ENCODE data around the gene OXLD1. TPM values are rescaled to one million over a fixed set of nuclear protein-coding genes. Genes with fewer than 3 reads are reported as not detected.
"Not testable (repeated sequence)": the region's sequence is repeated elsewhere in the genome, so short reads cannot be mapped to it uniquely, and the experiment has no call there.

Gene OXLD1
- total and polyA plus RNA-seq, 7 donors: 15.5 to 44.9 (median 23.6) TPM

DNA sequence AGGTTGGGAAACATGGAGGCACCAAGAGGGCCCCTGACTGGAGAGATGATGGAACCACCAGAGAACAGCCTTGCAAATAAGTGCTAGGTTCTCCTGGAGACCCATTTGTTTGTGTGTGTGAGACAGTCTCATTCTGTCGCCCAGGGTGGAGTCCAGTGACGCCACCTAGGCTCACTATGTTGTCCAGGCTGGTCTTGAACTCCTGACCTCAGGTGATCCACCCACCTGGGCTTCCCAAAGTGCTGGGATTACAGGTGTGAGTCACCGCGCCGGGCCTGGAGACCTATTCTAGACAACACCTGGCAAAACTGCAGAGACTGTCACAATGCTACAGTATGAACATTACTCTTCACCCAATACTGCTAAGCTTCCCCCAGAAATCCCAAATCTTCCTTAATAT, 31.0 kb downstream of the OXLD1 start:
- peaks cover 46% of the 10 kb centered on the region for H3K4me1 ChIP-seq
- 75 to 82% (median 78%) methylated on average over 5 of the region's 5 CpGs for WGBS, 3 donors
- DNase-seq (no peak), ATAC-seq (peak; percentile 12 to 29 (median 21))
- TF ChIP-seq, protein P1, sequence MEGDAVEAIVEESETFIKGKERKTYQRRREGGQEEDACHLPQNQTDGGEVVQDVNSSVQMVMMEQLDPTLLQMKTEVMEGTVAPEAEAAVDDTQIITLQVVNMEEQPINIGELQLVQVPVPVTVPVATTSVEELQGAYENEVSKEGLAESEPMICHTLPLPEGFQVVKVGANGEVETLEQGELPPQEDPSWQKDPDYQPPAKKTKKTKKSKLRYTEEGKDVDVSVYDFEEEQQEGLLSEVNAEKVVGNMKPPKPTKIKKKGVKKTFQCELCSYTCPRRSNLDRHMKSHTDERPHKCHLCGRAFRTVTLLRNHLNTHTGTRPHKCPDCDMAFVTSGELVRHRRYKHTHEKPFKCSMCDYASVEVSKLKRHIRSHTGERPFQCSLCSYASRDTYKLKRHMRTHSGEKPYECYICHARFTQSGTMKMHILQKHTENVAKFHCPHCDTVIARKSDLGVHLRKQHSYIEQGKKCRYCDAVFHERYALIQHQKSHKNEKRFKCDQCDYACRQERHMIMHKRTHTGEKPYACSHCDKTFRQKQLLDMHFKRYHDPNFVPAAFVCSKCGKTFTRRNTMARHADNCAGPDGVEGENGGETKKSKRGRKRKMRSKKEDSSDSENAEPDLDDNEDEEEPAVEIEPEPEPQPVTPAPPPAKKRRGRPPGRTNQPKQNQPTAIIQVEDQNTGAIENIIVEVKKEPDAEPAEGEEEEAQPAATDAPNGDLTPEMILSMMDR (IDR thresholded peaks at IDR 0.05): no peak
- peaks cover 0 to 31% of the 10 kb centered on the region in 2 donors for H3K36me3 ChIP-seq (ENCODE audit: insufficient read depth in 1 of 2, low read depth in 1 of 2)
- H3K9me3 ChIP-seq: no peaks in the 10 kb centered on the region
- intact Hi-C loops (cut with DNase I): loop anchor here in 1 of 2 donors (5.0 kb wide), 1 partner anchor 47 kb away; the partner anchor contains the start of genes ARL16 and HGS
- H3K27ac ChIP-seq: peak overlapping the region; percentile 95
- H3K27me3 ChIP-seq (ENCODE audit: insufficient read depth in 3 of 3, low read length in 2 of 3): no peaks in the 10 kb centered on the region
- peak overlapping the region; percentile 94 for H3K4me3 ChIP-seq

DNA sequence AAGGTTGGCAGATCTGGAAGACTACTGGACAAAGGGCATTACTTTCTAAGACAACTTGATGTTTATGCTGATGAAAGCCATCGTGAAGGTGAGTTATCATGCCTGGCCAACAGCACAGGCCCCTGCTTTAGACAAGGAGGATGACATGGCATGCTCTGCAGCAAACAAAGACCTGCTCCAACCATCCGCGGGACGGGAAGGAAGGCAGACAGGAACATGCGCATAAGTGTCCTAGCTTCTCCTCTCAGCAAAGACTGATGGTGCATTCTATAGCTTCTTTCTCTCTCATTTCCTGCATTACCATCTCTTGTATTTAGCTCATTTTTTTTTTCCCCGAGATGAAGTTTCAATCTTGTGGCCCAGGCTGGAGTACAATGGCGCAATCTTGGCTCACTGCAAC, 34.9 kb downstream of the OXLD1 start:
- DNase-seq: no peak

DNA sequence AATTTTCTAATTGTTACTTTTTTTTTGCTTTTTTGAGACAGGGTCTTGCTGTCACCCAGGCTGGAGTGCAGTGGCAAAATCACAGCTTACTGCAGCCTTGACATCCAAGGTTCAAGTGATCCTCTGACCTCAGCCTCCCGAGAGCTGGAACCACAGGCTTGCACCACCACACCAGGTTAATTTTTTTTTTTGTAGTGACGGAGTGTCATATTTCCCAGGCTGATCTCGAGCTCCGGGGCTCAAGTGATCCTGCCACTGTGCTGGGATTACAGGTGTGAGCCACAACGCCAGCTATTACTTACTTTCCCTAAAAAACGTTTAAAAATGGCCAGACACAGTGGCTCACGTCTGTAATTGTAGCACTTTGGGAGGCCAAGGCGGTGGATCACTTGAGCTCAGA, 36.1 kb downstream of the OXLD1 start:
- Histone ChIP-seq H3K4me3 (no peak overlapping the region), H3K27me3 (ENCODE audit: insufficient read depth in 3 of 3, low read length in 2 of 3) (no peaks in the 10 kb centered on the region), H3K4me1 (peaks cover 36% of the 10 kb centered on the region), H3K27ac (peak overlapping the region; percentile 68), H3K36me3 (ENCODE audit: insufficient read depth in 1 of 2, low read depth in 1 of 2) (peaks cover 0 to 81% of the 10 kb centered on the region in 2 donors), H3K9me3 (no peaks in the 10 kb centered on the region)
- 42 to 67% (median 49%) methylated on average over 8 of the region's 8 CpGs for WGBS, 3 donors
- DNase-seq (no peak), ATAC-seq (peak in 3 of 4 donors; percentile 22 to 39 (median 39))
- intact Hi-C loops (cut with DNase I): no loop called here
- TF ChIP-seq, protein P1 (IDR thresholded peaks at IDR 0.05): no peak

More for the DNA sequence above, 34.9 kb downstream of the OXLD1 start:
- TF ChIP-seq, protein P1 (IDR thresholded peaks at IDR 0.05): no peak
- peaks cover 45% of the 10 kb centered on the region for H3K4me1 ChIP-seq
- no peaks in the 10 kb centered on the region for H3K27me3 ChIP-seq (ENCODE audit: insufficient read depth in 3 of 3, low read length in 2 of 3)
- no peak overlapping the region for H3K4me3 ChIP-seq
- H3K27ac ChIP-seq: no peak overlapping the region
- WGBS, 3 donors: 65 to 86% (median 71%) methylated on average over 7 of the region's 7 CpGs
- H3K36me3 ChIP-seq (ENCODE audit: insufficient read depth in 1 of 2, low read depth in 1 of 2): peaks cover 0 to 71% of the 10 kb centered on the region in 2 donors
- intact Hi-C loops (cut with DNase I): no loop called here
- H3K9me3 ChIP-seq: no peaks in the 10 kb centered on the region
- no peak for ATAC-seq

DNA sequence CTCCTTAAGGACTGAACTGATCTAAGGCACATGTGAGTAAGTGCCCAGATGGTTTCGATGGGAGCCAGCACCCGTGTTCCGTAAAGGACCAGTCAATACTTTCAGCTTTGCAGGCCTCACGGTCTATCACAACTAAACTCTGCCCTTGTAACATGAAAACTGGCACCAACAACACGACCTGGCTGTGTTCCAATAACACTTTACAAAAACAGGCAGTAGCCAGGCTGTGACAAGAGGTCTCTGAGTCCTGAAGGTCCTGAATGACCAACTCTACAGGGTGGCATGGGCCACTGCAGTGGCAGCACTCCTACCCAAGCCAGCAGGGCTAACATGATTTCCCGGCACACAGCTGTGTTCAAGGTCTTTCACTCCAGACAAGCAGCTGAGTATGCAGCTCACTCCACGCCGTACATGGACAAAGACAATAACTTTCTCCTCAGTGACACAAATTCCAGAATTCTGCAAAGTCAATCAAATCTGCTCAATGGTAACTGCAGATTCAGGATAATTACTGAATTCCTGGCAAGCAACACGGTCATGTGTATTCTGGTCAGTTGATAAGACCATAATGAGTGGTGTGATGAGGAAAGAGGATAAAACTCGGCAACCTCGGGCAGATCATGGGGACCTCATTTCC, 44.8 kb downstream of the OXLD1 start:
- no peak overlapping the region for H3K27ac ChIP-seq
- H3K4me3 ChIP-seq: no peak overlapping the region
- no peaks in the 10 kb centered on the region for H3K27me3 ChIP-seq (ENCODE audit: insufficient read depth in 3 of 3, low read length in 2 of 3)
- TF ChIP-seq, protein P1 (IDR thresholded peaks at IDR 0.05): no peak
- ATAC-seq (peak; percentile 44 to 56 (median 52)), DNase-seq (no peak)
- peaks cover 15 to 94% of the 10 kb centered on the region in 2 donors for H3K36me3 ChIP-seq (ENCODE audit: insufficient read depth in 1 of 2, low read depth in 1 of 2)
- H3K4me1 ChIP-seq: peaks cover 5% of the 10 kb centered on the region
- WGBS, 3 donors: 37 to 58% (median 43%) methylated on average over 11 of the region's 11 CpGs
- intact Hi-C loops (cut with DNase I): loop anchor here in 1 of 2 donors (10.0 kb wide), 1 partner anchor 57 kb away; no protein-coding TSS in a partner anchor
- H3K9me3 ChIP-seq: no peaks in the 10 kb centered on the region

DNA sequence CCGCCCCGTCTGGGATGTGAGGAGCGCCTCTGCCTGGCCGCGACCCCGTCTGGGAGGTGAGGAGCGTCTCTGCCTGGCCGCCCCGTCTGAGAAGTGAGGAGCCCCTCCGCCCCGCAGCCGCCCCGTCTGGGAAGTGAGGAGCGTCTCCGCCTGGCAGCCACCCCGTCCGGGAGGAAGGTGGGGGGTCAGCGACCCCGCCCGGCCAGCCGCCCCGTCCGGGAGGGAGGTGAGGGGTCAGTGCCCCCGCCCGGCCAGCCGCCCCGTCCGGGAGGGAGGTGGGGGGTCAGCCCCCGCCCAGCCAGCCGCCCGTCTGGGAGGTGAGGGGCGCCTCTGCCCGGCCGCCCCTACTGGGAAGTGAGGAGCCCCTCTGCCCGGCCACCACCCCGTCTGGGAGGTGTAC, 48.1 kb downstream of the OXLD1 start:
- ATAC-seq; H3K27ac ChIP-seq; DNase-seq; H3K9me3 ChIP-seq; H3K27me3 ChIP-seq (ENCODE audit: insufficient read depth in 3 of 3, low read length in 2 of 3); intact Hi-C loops (cut with DNase I); H3K4me3 ChIP-seq: not testable (repeated sequence)
- WGBS, 3 donors: 88 to 97% (median 95%) methylated on average over 3 to 29 of the region's 36 CpGs
- H3K36me3 ChIP-seq (ENCODE audit: insufficient read depth in 1 of 2, low read depth in 1 of 2): peaks cover 13 to 93% of the 10 kb centered on the region in 2 donors
- peaks cover 26% of the 10 kb centered on the region for H3K4me1 ChIP-seq
